SK-N-MC (cell line): Measurements from ENCODE around the gene RAB19.

Source experiments
- EZH2 ChIP-seq: fragments of 200-600 bp; sonication (generic); IDR thresholded peaks from one replicate; pipeline ENCODE4 v1.6.1; 2017; ENCODE audit warnings: antibody characterized with exemption
- POLR2AphosphoS5 ChIP-seq: IDR thresholded peaks from 2 replicates; pipeline ENCODE4 v1.6.1; 2012; ENCODE audit warnings: mild to moderate bottlenecking, low read depth, low read length, borderline replicate concordance

DNA sequence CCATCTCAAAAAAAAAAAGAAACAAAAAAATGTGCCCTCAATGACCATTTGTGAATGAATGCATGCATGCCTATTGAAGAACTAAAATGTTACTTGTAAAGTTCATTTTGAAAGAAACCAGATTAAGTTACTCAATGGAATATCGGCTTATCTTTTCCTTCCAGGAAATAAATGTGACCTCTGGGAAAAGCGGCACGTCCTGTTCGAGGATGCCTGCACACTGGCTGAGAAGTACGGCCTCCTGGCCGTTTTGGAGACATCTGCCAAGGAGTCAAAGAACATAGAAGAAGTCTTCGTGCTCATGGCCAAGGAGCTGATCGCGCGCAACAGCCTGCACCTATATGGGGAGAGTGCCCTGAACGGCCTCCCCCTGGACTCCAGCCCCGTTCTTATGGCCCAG is 21.9 kb downstream of the RAB19 start:
- TF ChIP-seq EZH2 (no peak), POLR2AphosphoS5 (no peak)
